Left lung (tissue), 10 donors: ENCODE measurements around the gene PSAP. TPM values are rescaled to one million over a fixed set of nuclear protein-coding genes. Genes with fewer than 3 reads are reported as not detected.

ENCODE experiments used
- ATAC-seq: fragments of 200-7000 bp; cut with Tn5 transposase; one replicate; pipeline ENCODE4 v1.9.1; 2020; ENCODE audit warnings: moderate library complexity
- DNase-seq, 4 donors: peaks; one replicate each; pipeline ENCODE4 v3.0.0-alpha.2; 2013 to 2020
- H3K27ac ChIP-seq, 2 donors: fragments of 200-600 bp; sonication (generic) in 1 of 2; one replicate each; pipeline versions ENCODE4 v1.5.0 to v1.8.0; 2020 to 2021
- H3K27me3 ChIP-seq, 2 donors: fragments of 200-600 bp; sonication (generic) in 1 of 2; one replicate each; pipeline versions ENCODE4 v1.5.0 to v1.8.0; 2020 to 2021
- H3K36me3 ChIP-seq, 2 donors: fragments of 200-600 bp; sonication (generic) in 1 of 2; one replicate each; pipeline versions ENCODE4 v1.5.0 to v1.8.0; 2020 to 2021
- H3K4me1 ChIP-seq, 2 donors: fragments of 200-600 bp; one replicate each; pipeline ENCODE4 v1.8.0; 2021
- H3K4me3 ChIP-seq, 2 donors: fragments of 200-600 bp; sonication (generic) in 1 of 2; one replicate each; pipeline versions ENCODE4 v1.5.0 to v1.8.0; 2020 to 2021; ENCODE audit warnings: mild to moderate bottlenecking in 1 of 2
- H3K9me3 ChIP-seq, 2 donors: fragments of 200-600 bp; sonication (generic) in 1 of 2; one replicate each; pipeline versions ENCODE4 v1.5.0 to v1.8.0; 2020 to 2021
- intact Hi-C, 2 donors: fragments of 100-400 bp; cut with DNase I; formaldehyde crosslinking; loops; one replicate each; pipeline versions ENCODE4 v1.11.2 to v1.14.2; 2022
- polyA plus RNA-seq, 6 donors: library from polyadenylated mRNA; unstranded; fragments of 120-200 nt; gene quantifications; one replicate each; pipeline ENCODE4 v1.2.1, GENCODE V29; 2013; ENCODE audit not compliant: insufficient read length in 6 of 6
- total RNA-seq, 2 donors: library from RNA; stranded (reverse); fragmentation: NEBNext Ultra II Directional; extraction: Animal tissue kit (Norgen Biotek cat#: 25700); gene quantifications; one replicate each; pipeline ENCODE4 v1.2.1, GENCODE V29; 2021
- TF ChIP-seq, protein P1 (sequence below), 2 donors: fragments of 200-600 bp; sonication (generic) in 1 of 2; IDR thresholded peaks; one replicate each; pipeline versions ENCODE4 v1.5.0 to v1.8.0; 2021; ENCODE audit warnings: antibody characterized with exemption in 2 of 2
- donor health status: DM: no; HTN: yes; CAD: no.
- donor health status: DM: no; HTN: no; CAD: no.

PSAP gene
- total and polyA plus RNA-seq, 8 donors, result 539 to 1,668 (median 577) TPM

DNA sequence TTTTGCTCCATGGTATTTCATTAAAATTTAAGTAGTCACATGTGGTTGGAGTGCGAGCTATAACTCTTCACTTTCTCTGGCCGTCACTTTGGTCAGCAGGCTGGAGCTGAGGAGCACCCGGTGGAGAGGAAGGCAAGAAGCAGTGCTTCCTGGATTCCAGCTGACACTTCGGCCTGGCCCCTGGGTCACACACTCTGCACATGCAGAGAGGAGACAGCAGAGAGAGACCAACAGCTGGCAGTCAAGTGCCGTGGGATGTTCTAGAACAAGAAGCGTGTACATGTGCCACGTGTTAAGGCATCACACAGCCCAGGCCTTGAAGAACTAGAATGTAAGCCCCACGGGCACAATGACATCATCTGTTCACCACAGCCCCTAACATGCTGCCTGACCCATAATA lies 30.1 kb downstream of the PSAP start:
- intact Hi-C loops, result no loop called here
- H3K27ac ChIP-seq, result no peak overlapping the region
- H3K4me3 ChIP-seq, result no peak overlapping the region
- H3K9me3 ChIP-seq, result no peaks in the 10 kb centered on the region
- DNase-seq (no peak), ATAC-seq (no peak)
- no peaks in the 10 kb centered on the region for H3K27me3 ChIP-seq
- peaks cover 6 to 100% of the 10 kb centered on the region in 2 donors for H3K36me3 ChIP-seq
- H3K4me1 ChIP-seq, result peaks cover 0 to 95% of the 10 kb centered on the region in 2 donors
- TF ChIP-seq, protein P1, sequence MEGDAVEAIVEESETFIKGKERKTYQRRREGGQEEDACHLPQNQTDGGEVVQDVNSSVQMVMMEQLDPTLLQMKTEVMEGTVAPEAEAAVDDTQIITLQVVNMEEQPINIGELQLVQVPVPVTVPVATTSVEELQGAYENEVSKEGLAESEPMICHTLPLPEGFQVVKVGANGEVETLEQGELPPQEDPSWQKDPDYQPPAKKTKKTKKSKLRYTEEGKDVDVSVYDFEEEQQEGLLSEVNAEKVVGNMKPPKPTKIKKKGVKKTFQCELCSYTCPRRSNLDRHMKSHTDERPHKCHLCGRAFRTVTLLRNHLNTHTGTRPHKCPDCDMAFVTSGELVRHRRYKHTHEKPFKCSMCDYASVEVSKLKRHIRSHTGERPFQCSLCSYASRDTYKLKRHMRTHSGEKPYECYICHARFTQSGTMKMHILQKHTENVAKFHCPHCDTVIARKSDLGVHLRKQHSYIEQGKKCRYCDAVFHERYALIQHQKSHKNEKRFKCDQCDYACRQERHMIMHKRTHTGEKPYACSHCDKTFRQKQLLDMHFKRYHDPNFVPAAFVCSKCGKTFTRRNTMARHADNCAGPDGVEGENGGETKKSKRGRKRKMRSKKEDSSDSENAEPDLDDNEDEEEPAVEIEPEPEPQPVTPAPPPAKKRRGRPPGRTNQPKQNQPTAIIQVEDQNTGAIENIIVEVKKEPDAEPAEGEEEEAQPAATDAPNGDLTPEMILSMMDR (IDR thresholded peaks at IDR 0.05), result no peak

DNA sequence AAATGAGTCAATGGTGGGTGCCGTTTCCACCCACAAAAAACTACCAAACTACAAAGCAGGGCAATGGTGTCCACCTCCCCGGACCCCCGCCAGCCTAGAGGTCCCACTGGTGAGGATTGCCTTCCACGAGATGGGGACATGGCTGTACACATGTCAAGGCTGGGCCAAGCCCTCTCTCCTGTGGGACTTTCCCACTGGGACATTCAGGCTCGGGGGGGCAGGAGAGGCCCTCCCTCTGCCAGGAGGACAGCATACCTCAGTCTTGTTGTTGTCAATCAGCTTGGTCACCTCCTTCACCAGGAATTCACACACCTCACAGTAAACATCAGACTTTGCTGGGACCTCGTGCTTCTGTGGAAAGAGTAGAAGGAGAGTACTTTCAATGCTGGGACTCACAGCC lies 31.1 kb downstream of the PSAP start:
- TF ChIP-seq, protein P1 (IDR thresholded peaks at IDR 0.05), result no peak

DNA sequence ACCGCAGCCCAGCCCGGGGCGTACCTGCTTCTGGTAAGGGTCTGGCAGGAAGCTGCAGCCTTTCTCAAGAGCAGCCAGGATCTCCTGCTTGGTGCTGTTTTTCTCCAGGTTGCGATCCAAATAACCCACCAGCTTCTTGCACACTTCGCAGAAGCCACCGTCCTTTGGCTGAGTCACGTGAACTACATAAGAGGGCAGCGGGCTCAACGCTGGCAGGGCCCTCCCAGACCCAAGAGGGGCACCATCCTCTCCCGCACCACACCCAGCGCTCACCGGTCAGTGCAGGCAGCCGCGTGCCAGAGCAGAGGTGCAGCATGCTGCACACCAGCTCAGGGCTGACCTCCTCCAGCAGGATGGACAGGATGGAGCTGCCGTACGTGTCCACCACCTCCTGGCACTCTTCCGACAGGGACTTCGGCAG lies 31.6 kb downstream of the PSAP start:
- intact Hi-C loops, result loop anchor here in 1 of 2 donors (10.0 kb wide), 1 partner anchor 435 kb away; no protein-coding TSS in a partner anchor
- no peak for ATAC-seq
- no peaks in the 10 kb centered on the region for H3K27me3 ChIP-seq

More for the DNA sequence above, 31.1 kb downstream of the PSAP start:
- Histone ChIP-seq H3K36me3 (peaks cover 6 to 100% of the 10 kb centered on the region in 2 donors), H3K9me3 (no peaks in the 10 kb centered on the region), H3K27ac (no peak overlapping the region), H3K4me3 (no peak overlapping the region), H3K27me3 (no peaks in the 10 kb centered on the region), H3K4me1 (peaks cover 0 to 87% of the 10 kb centered on the region in 2 donors)
- no peak for ATAC-seq
- intact Hi-C loops, result loop anchor here in 1 of 2 donors (10.0 kb wide), 1 partner anchor 435 kb away; no protein-coding TSS in a partner anchor
- no peak for DNase-seq

DNA sequence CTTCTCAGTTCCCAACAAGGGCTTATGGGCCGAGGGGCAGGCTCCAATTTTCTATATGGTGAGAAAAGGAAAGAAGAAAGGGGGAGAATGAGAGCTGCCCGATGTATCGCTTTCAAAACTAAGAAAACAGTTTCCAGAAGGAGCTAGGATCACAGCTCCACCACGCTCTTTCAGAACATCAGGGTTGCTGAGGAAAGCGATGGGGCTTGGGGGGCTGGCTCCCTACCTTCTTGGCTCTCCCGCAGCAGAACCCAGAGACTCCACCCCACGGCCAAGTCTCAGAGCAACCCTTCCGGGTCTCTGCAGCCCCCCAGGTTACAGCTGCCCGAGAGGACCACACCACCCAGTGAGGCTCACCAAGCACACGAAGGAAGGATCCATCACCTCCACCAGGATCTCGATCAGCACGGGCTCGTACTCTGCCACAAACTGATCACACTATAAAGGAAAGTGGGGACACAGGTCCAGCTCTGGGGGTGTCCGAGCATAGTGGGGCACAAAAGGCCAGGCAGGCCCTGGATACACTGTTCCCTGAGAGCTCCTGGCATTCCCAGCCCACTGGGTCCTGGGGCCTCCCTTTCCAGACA lies 32.3 kb downstream of the PSAP start:
- Histone ChIP-seq H3K9me3 (no peaks in the 10 kb centered on the region), H3K27ac (peak overlapping the region; percentile 39 to 84), H3K36me3 (peaks cover 6 to 99% of the 10 kb centered on the region in 2 donors), H3K27me3 (no peaks in the 10 kb centered on the region), H3K4me3 (no peak overlapping the region), H3K4me1 (peaks cover 0 to 81% of the 10 kb centered on the region in 2 donors)
- no peak for DNase-seq
- TF ChIP-seq, protein P1 (IDR thresholded peaks at IDR 0.05), result no peak
- no peak for ATAC-seq
- intact Hi-C loops, result loop anchor here in 1 of 2 donors (10.0 kb wide), 1 partner anchor 434 kb away; no protein-coding TSS in a partner anchor

More for the DNA sequence above, 31.6 kb downstream of the PSAP start:
- H3K4me3 ChIP-seq, result no peak overlapping the region
- H3K4me1 ChIP-seq, result peaks cover 0 to 84% of the 10 kb centered on the region in 2 donors
- TF ChIP-seq, protein P1 (IDR thresholded peaks at IDR 0.05), result no peak
- H3K9me3 ChIP-seq, result no peaks in the 10 kb centered on the region
- peak overlapping the region in 1 of 2 donors; percentile 84 for H3K27ac ChIP-seq
- peaks cover 6 to 99% of the 10 kb centered on the region in 2 donors for H3K36me3 ChIP-seq
- DNase-seq, result no peak

DNA sequence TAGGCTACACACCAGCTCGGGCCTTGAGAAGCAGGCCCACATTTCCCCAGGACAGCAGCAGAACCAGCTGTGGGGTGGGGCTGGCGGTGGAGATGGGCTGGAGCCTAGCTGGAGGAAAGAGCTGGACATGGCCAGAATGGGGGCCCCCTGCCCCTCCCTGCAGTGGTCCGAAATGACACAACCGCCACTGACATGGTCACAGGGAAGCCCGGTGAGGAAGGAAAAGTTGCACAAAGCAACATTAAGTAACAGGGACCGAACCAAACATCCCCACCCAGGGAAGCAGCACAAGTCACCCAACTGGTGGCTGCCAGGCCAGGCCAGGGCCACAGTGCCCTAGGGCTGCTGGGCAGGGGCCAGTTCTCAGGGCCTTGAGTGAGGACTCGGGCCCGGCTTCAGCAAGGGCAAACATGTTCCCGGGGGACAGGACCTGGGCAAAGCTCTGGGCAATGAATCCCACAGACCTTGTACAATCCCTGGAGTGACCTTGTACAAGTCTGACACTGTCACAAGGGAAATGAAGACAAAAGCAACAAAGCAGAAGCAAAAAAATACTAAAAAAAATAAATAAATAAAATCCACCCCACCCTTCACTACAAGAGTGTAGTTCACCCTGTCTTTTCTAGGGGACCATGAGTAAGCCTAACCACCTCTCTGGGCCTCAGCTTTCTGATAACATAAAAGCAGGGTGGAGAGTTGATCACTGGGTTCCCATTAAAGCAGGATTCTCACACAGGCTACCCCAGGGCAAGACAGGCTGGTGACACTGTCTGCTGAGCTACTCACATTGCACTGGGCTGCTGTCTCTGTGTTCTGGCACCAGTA lies 33.0 kb downstream of the PSAP start:
- no peaks in the 10 kb centered on the region for H3K27me3 ChIP-seq
- H3K36me3 ChIP-seq, result peaks cover 6 to 99% of the 10 kb centered on the region in 2 donors
- TF ChIP-seq, protein P1 (IDR thresholded peaks at IDR 0.05), result no peak
- intact Hi-C loops, result loop anchor here in 1 of 2 donors (10.0 kb wide), 1 partner anchor 433 kb away; no protein-coding TSS in a partner anchor
- no peaks in the 10 kb centered on the region for H3K9me3 ChIP-seq
- peak; percentile 59 for ATAC-seq
- H3K4me3 ChIP-seq, result no peak overlapping the region
- H3K27ac ChIP-seq, result peak overlapping the region; percentile 39 to 84
- H3K4me1 ChIP-seq, result peaks cover 0 to 75% of the 10 kb centered on the region in 2 donors
- DNase-seq, result peak in 2 of 4 donors; percentile 77 to 91
